ENCODE measurements around the gene PTPN6.
A peak's percentile ranks its signal among the peaks of the same experiment; 100 is the strongest.
"Not testable (repeated sequence)": the region's sequence is repeated elsewhere in the genome, so short reads cannot be mapped to it uniquely, and the experiment has no call there.

The PTPN6 gene

DNA sequence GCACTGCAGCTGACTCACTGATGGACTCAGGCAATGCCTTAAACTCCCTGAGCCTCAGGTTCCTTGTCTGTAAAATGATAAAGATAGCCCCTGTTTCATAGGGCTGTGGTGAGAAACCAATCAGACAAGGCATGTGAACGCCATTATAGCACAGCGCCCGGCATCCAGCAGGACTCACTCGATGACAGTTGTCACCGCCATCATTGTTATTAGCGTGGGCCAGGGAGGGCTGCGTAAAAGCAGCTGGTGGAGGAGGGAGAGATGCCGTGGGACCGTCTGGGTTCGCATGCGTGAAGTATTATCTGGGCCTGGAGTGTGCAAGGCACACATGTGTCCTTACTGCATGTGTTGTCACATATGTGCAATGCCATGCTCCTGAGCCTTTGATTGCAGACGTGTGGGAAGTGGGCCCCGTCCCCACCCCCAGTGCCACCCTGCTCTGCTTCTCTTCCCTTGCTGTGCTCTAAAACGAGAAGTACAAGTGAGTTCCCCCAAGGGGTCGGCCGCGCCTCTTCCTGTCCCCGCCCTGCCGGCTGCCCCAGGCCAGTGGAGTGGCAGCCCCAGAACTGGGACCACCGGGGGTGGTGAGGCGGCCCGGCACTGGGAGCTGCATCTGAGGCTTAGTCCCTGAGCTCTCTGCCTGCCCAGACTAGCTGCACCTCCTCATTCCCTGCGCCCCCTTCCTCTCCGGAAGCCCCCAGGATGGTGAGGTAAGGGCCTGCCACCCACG, at the start of gene PTPN6:
Gene PTPN6, plus strand, starts transcription at position 546 of the 730 bp plus-strand sequence. Its CDS starts 157 bp downstream, at position 703.
- peak in 1 of 2 donors; percentile 45 for DNase-seq

DNA sequence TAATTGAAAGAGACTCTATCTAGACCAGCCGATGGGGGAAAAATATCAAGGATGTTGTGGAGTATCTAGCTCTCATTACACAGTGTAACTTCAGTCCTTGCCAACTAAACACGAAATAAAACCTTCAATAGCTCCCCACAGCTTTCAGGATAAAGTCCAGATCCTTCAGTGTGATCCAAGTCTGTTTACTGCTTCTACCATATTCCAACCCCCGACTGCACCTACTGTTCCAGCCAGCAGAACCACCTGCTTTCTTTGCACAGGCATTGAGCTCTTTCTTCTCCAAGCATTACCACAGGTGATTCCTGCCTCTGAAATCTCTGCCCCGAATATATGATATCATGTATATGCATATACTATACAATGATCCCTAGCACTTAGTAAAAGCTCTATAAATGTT, 48.7 kb upstream of the PTPN6 start:
- no peak for DNase-seq

DNA sequence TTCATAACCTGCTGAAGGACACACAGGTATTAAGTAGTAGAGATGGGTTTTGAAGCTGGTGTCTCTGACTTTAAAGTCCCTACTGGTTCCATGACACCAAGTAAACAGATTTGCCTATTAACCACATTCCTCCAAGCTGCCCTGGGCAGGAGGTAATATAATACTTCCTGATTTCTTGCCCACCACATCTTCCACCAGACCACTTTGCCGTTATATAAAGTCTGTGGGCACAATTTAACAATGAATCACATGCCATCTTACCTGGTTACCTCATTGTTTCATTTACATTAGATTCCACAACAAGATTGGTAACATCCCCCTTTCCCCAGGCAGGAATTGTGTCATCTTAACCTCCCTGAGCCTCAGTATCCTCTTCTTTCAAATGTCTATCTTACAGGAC, 47.4 kb upstream of the PTPN6 start:
- DNase-seq, result no peak

DNA sequence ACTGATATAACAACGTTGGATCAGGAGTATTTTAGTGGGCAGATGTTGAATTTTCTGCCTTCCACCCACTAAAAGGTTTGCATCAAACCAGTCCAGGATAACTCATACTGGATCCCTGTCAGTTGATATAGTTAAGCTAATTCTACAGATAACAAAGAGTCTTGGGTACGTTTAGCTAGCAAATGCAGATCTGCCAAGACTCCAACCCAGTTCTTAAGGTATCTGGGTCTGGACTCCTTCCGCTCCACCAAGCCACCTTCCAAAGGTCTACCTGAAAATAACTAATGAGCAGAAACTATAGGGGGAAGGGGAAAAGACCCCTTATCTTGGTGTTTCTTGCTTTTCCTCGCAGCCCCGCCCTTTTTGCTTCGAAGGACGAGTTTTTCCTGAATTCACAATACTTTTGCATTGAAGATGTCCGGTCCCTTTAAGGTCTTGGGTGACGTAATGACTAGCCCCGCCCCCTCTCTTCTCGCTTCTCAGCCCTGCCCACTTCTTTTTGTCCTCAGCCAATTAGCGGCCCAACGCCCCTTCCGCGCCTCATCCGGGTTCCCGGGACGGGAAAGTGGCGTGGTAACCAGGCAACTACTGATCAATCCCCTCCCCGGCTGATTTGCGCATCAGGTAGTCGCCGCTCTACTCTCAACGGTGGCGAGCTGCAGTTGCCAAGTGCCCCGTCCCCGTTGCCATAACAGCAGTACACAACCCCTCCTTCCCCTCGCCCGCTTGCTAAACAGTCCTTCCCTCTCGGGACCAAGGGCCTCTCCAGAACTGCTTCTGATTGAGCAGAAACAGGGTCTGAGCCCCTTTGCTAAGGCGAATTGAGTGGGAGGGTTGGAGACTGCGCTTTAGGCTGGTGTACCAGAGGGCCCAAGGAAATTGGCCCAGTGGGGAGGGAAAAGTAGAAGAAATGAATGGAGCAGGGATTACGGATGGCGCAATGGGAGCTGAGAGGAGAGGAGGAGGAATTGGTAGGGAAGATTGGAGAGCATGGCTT, 46.6 kb upstream of the PTPN6 start, which contains the start of gene LRRC23:
Gene LRRC23, plus strand, starts transcription at position 543 of the 997 bp plus-strand sequence. CDS start 812 bp downstream, outside the sequence.
- peak; percentile 97 for DNase-seq

DNA sequence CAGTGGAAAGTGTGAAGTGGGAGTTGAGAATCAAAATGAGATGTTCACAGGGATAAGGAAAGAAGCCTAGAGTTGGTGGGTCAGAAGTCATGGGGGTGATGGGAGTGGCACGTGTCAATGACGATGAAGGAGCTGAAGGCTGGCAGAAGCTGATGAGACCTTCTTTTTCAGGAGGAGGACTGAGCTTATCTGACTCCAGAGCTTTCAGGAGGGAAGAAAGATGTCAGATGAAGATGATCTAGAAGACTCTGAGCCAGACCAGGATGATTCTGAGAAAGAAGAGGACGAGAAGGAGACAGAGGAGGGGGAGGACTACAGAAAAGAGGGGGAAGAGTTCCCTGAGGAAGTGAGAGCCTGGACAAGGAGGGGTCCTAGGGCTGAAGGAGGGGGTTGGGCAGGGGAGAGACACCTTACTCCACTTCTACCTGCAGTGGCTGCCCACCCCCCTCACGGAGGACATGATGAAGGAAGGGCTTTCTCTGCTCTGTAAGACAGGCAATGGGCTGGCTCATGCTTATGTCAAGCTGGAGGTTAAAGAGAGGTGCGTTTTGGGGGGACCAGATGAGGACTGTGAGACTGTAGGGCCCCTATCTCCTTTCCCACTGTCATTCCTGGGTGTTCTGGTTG, 45.6 kb upstream of the PTPN6 start:
- DNase-seq, result no peak

DNA sequence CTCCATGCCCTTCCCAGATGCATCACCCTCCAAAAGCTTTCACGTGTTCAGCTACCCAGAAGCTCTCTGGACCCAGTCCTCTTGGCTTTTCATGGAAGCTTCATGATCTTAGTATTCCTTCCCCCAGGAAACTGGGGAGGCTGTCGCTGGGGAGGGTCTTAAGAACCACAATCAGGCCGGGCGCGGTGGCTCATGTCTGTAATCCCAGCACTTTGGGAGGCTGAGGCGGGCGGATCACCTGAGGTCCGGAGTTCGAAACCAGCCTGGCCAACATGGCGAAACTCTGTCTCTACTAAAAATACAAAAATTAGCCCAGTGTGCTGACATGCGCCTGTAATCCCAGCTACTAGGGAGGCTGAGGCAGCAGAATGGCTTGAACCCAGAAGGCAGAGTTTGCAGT, 43.0 kb upstream of the PTPN6 start:
- DNase-seq, result not testable (repeated sequence)

DNA sequence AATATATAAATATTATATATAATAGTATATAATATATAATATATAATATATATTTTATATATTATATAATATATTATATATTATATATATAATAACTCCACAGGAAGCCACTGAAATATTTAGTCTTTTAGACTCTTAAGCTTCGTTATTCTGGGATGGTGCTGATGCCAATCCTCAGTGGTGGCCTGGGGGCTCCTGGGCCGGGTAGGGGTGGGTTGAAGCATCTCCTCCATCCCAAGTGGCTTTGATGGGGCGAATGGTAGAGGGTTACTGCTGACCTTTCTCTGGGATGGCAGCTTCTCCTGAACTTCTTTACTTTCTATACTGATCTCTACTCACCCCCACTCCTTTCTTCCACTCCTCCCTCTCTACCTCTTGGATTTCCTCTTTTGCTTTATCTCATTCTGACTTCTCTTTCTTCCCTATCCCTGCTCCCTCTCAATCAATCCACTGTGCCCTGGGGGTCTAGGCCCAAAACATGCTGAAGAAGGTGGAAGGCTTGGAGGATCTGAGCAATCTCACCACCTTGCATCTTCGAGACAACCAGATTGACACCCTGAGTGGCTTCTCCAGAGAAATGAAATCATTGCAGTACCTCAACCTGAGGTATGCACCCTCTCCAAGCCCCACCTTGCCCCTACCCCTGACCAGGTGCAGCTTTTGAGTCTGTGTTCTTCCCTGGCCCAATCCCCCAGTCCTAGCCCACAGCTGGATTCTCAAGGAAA, 41.6 kb upstream of the PTPN6 start:
- no peak for DNase-seq

DNA sequence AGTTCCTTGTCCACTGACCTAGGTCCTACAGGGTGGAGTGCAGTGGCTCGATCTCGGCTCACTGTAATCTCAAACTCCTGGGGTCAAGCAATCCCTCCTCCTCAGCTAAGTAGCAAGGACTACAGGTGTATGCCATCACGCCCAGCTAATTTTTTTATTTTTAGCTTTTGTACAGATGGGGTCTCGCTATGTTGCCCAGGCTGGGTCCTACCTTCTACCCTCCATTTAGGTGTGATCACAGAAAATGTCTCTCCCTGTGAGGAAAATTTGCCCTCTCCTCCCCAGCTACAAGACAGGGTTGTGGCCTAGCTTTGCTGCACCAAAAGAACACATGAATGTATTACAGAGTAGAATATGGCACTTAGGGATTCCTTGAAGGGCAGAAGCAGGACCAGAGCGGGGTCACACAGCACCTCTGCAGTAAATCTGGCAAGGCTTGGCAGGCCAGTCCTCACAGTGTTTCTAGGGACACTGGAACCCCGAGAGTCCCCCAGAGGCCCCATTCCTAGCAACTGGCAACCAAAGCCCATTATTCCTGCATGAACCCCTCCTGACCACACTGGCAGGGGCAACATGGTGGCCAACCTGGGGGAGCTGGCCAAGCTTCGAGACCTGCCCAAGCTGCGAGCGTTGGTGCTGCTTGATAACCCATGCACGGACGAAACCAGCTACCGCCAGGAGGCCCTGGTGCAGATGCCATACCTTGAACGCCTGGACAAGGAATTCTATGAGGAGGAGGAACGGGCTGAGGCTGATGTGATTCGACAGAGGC, 38.8 kb upstream of the PTPN6 start:
- DNase-seq, result no peak

DNA sequence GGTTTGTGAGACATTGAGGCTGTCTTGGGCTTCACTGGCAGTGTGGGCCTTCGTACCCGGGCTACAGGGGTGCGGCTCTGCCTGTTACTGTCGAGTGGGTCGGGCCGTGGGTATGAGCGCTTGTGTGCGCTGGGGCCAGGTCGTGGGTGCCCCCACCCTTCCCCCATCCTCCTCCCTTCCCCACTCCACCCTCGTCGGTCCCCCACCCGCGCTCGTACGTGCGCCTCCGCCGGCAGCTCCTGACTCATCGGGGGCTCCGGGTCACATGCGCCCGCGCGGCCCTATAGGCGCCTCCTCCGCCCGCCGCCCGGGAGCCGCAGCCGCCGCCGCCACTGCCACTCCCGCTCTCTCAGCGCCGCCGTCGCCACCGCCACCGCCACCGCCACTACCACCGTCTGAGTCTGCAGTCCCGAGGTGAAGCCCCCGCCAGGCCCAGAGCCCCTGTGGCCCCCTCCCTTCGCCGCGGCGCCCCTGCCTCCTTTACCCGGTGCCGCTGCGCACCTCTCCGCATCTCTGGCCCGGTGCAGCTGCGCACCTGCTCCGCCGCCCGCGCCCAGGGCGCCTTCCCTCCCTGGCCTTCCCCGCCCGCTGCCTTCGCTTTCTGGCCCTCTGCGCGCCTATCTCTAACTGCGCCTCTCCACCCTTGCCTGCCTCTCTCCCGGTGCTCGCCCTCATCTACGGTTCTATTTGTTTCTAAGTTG, 36.8 kb upstream of the PTPN6 start, which contains the start of gene ENO2:
Gene ENO2, plus strand, starts transcription at position 335 of the 701 bp plus-strand sequence. CDS start 1,253 bp downstream, outside the sequence.
- peak; percentile 70 to 73 for DNase-seq

DNA sequence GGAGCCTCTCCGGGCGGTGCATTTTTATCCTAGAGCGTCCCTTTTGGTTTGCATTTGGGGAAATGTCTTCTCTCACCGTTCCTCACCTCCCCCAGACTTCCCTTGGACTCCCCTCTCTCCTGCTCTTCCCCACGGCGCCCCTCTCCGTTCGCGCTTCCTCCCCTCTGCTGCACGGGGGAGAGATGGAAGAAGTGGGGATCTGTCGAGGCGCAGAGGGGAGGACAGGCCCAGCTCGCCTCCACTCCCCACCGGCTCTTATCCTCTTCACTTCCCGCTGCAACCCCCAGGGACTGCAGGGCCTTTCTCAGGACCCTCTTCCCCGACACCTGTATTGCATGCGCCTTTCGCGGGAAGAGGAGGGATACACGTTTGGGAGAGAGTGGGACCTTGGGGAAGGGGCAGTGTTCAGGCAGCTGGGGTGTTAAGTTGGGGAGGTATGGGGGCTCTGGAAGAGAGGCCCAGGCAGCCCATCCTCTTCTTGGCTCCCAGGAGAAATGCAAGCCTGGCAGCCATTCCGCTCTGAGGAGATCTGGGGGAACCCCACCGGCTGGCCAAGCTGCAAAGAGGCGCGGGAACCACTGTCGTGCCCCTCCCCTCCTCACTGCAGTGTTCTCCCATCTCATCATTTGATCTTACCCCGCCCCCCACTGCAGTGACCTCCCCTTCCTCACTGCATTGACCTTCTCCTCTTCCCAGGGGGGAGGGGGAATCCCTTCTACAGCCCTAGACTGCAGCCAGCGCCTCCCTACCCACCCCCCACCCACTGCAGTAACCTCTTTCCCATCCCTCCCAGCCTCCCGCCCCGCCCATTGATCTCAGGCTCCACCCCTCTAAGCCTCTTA, 36.0 kb upstream of the PTPN6 start:
- no peak for DNase-seq

DNA sequence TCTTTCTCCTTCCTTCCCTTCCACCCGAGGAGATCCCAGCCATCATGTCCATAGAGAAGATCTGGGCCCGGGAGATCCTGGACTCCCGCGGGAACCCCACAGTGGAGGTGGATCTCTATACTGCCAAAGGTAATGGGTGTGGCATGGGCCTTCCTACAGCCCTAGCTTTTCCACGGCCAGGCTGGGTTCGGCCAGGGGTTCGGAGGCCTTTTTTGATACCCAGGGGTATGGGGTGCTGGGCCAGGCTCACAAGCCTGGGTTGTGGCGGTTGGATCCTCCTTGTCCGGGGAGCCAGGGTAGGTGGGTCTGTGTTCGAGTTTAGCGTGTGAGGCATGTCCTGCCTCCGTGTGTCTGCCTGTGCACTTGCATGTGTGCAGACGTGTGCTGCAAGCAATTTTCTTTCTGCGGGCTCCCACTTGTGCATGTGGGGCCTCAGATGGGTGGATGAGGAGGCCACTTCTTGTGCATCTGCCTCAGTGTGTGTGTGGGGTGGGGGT, 35.3 kb upstream of the PTPN6 start:
- no peak for DNase-seq

DNA sequence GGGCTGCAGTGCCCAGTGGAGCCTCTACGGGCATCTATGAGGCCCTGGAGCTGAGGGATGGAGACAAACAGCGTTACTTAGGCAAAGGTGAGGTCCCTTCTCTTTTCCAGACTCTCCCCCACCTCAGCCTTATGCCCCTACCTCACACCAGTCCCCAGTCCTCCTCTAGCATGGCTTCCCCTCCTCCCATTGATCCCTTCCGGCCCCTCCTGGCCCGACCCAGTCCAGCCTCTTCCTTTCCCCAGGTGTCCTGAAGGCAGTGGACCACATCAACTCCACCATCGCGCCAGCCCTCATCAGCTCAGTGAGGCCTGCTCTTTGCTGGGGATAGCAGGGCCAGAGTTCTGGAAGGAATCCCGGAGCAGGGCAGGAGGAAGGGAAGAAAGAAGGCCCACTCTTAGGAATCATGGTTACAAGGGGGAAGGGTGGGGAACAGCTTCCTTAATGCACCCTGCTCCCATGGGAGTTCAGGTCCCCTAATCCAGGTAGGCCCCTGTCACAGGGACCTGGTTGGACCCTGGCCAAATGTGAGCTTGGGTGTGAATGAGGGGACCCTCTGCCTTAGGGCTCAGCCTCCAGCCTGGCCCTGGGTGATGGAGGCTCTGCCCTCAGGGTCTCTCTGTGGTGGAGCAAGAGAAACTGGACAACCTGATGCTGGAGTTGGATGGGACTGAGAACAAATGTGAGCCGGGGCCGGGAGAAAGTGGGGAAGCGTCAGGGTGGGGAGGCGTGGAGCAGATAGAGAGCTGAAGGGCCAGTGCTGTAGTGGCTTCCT, 34.5 kb upstream of the PTPN6 start:
- DNase-seq, result no peak

DNA sequence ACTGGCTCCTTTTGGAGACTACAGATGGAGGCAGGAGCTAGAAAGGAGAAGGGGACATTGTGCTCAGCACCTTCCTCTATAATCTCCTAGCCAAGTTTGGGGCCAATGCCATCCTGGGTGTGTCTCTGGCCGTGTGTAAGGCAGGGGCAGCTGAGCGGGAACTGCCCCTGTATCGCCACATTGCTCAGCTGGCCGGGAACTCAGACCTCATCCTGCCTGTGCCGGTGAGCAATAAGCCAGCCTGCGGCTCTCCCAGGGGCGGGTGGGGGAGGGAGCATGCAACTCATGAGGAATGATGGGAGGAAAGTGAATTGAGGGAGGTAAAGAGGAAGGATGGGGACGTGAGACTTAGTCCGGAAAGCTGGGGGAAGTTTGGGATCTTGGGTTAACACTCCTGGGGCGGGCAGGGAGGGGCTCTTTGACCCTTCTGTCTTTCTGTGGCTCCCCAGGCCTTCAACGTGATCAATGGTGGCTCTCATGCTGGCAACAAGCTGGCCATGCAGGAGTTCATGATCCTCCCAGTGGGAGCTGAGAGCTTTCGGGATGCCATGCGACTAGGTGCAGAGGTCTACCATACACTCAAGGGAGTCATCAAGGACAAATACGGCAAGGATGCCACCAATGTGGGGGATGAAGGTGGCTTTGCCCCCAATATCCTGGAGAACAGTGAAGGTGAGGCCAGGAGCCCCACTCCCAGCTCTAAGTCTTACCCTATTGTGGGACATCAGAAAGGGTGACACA, 33.5 kb upstream of the PTPN6 start:
- no peak for DNase-seq

DNA sequence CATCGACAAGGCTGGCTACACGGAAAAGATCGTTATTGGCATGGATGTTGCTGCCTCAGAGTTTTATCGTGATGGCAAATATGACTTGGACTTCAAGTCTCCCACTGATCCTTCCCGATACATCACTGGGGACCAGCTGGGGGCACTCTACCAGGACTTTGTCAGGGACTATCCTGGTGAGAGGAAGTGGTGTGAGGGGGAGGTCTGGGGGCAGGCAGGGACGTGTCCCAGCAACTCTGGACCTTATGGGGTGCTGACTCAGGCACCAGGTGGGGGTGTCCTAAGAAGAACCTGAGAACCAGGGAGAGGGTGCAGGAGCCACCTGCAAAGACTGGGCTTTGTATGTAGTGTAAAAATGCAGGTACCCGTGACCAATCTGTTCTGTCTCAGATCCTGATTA, 31.6 kb upstream of the PTPN6 start:
- DNase-seq, result no peak

DNA sequence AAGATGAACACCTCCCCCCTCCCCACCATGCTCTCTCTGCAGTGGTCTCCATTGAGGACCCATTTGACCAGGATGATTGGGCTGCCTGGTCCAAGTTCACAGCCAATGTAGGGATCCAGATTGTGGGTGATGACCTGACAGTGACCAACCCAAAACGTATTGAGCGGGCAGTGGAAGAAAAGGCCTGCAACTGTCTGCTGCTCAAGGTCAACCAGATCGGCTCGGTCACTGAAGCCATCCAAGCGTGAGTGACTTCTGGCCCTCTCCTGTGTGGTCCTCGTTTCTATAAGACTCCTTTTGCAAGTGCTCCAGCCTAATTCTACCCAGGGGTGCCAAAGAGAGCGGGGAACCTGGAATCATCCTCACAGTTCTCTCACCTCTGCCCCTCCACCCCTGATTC, 29.6 kb upstream of the PTPN6 start:
- DNase-seq, result no peak

DNA sequence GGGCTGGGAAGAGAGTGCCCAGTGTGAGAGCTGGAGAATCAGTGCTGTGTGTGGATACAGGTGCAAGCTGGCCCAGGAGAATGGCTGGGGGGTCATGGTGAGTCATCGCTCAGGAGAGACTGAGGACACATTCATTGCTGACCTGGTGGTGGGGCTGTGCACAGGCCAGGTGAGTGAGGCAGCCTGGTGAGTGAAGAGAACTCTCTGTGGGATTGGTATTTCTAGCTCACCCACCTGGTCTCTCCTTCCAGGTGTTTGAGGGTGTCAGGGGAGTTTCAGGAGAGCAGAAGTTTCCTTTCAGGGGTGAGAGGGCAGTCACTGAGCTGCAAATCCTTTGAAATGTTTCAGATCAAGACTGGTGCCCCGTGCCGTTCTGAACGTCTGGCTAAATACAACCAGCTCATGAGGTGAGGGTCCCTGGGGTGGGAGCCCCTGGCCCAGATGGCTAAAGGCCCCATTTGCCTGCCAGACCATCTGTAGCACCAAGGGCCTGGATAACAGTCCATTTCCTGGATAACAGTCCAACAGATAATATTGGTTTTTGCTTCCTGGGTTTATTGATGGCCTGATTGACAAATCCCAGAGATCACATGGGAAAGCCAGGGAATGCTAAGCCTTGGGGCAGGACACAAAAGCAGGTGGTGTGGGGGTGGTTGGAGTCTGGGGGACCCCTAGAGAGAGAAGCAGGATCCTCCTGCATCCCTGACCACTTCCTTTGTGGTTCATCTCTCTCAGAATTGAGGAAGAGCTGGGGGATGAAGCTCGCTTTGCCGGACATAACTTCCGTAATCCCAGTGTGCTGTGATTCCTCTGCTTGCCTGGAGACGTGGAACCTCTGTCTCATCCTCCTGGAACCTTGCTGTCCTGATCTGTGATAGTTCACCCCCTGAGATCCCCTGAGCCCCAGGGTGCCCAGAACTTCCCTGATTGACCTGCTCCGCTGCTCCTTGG, 28.9 kb upstream of the PTPN6 start:
- DNase-seq, result no peak

Measured in stimulated activated CD4-positive, alpha-beta T cell treated with anti-CD3 and anti-CD28 coated beads, Interleukin-2, amount 100 ng/mL, for 48 hours (primary cell).